Endothelial cell (in vitro differentiated cells): Measurements from ENCODE around the gene FAM124A. TPM values are rescaled to one million over a fixed set of nuclear protein-coding genes. Genes with fewer than 3 reads are reported as not detected.

Source experiments
- DNase-seq: peaks from one replicate; pipeline ENCODE4 v3.0.0; 2021; ENCODE audit warnings: low spot score
- H3K27ac Mint-ChIP-seq: one replicate; pipeline ENCODE4 v1.8.0; 2021; ENCODE audit warnings: mixed read lengths, inconsistent platforms; ENCODE audit not compliant: unreplicated experiment
- H3K27me3 Mint-ChIP-seq: one replicate; pipeline ENCODE4 v1.8.0; 2021; ENCODE audit warnings: mild to moderate bottlenecking, moderate library complexity, mixed read lengths, inconsistent platforms; ENCODE audit not compliant: unreplicated experiment
- H3K36me3 Mint-ChIP-seq: one replicate; pipeline ENCODE4 v1.8.0; 2021; ENCODE audit warnings: mild to moderate bottlenecking, low read depth, mixed read lengths, inconsistent platforms; ENCODE audit not compliant: unreplicated experiment
- H3K4me1 Mint-ChIP-seq: one replicate; pipeline ENCODE4 v1.8.0; 2021; ENCODE audit warnings: mild to moderate bottlenecking, mixed read lengths, inconsistent platforms; ENCODE audit not compliant: unreplicated experiment
- H3K4me3 Mint-ChIP-seq: one replicate; pipeline ENCODE4 v1.8.0; 2021; ENCODE audit warnings: mild to moderate bottlenecking, mixed read lengths, inconsistent platforms; ENCODE audit not compliant: unreplicated experiment
- H3K9me3 Mint-ChIP-seq: one replicate; pipeline ENCODE4 v1.8.0; 2021; ENCODE audit warnings: mixed read lengths, inconsistent platforms; ENCODE audit not compliant: unreplicated experiment
- CTCF ChIP-seq: fragments of 200-600 bp; sonication (generic); IDR thresholded peaks from one replicate; pipeline ENCODE4 v1.5.0; 2021; ENCODE audit warnings: antibody characterized with exemption; ENCODE audit not compliant: unreplicated experiment
- total RNA-seq: library from RNA; stranded (reverse); fragmentation: NEBNext Ultra II Directional; extraction: Animal tissue kit (Norgen Biotek cat#: 25700); gene quantifications from one replicate; pipeline ENCODE4 v1.2.1, GENCODE V29; 2021; ENCODE audit not compliant: unreplicated experiment

FAM124A gene
- total RNA-seq, 1 donor from 2014 or later: 4.9 TPM

- Mint-ChIP-seq H3K9me3 (no peaks in the 10 kb centered on the region), H3K36me3 (no peaks in the 10 kb centered on the region), H3K4me3 (no peak overlapping the region), H3K27me3 (peaks cover 4% of the 10 kb centered on the region), H3K27ac (no peak overlapping the region), H3K4me1 (no peaks in the 10 kb centered on the region)
- no peak for DNase-seq
- no peak for TF ChIP-seq CTCF
These were observed 43.6 kb upstream of the FAM124A start for GRCh38 chr13:51178456-51179074.

- no peaks in the 10 kb centered on the region for H3K4me1 Mint-ChIP-seq
- no peak overlapping the region for H3K27ac Mint-ChIP-seq
- DNase-seq: no peak
- TF ChIP-seq CTCF: no peak
- H3K36me3 Mint-ChIP-seq: no peaks in the 10 kb centered on the region
- H3K9me3 Mint-ChIP-seq: no peaks in the 10 kb centered on the region
- H3K27me3 Mint-ChIP-seq: peaks cover 3% of the 10 kb centered on the region
- no peak overlapping the region for H3K4me3 Mint-ChIP-seq
These were observed 42.7 kb upstream of the FAM124A start for GRCh38 chr13:51179432-51179971.

GRCh38 chr13:51180853-51181511 is 41.2 kb upstream of the FAM124A start:
- Mint-ChIP-seq H3K4me1 (no peaks in the 10 kb centered on the region), H3K27me3 (no peaks in the 10 kb centered on the region), H3K4me3 (no peak overlapping the region), H3K27ac (no peak overlapping the region), H3K9me3 (no peaks in the 10 kb centered on the region), H3K36me3 (no peaks in the 10 kb centered on the region)
- no peak for TF ChIP-seq CTCF
- DNase-seq: no peak

- DNase-seq: no peak
- no peaks in the 10 kb centered on the region for H3K4me1 Mint-ChIP-seq
- no peak for TF ChIP-seq CTCF
- H3K27me3 Mint-ChIP-seq: no peaks in the 10 kb centered on the region
- H3K4me3 Mint-ChIP-seq: no peak overlapping the region
- H3K9me3 Mint-ChIP-seq: no peaks in the 10 kb centered on the region
- no peak overlapping the region for H3K27ac Mint-ChIP-seq
- H3K36me3 Mint-ChIP-seq: no peaks in the 10 kb centered on the region
These were observed 40.3 kb upstream of the FAM124A start for GRCh38 chr13:51181786-51182383.

GRCh38 chr13:51191743-51192142 is 30.5 kb upstream of the FAM124A start:
- no peaks in the 10 kb centered on the region for H3K4me1 Mint-ChIP-seq
- H3K27me3 Mint-ChIP-seq: no peaks in the 10 kb centered on the region
- no peaks in the 10 kb centered on the region for H3K9me3 Mint-ChIP-seq
- TF ChIP-seq CTCF: no peak
- no peak for DNase-seq
- H3K27ac Mint-ChIP-seq: no peak overlapping the region
- H3K36me3 Mint-ChIP-seq: no peaks in the 10 kb centered on the region
- no peak overlapping the region for H3K4me3 Mint-ChIP-seq
